AG04450 (cell line): ENCODE results near the gene RAPGEF5. TPM values are rescaled to one million over a fixed set of nuclear protein-coding genes. Genes with fewer than 3 reads are reported as not detected.

Experiments
- CTCF ChIA-PET: fragments of 300-600, 350-600 bp; formaldehyde crosslinking; extraction: SDS; loops from one replicate; lab custom pipeline; 2022; ENCODE audit warnings: antibody characterized with exemption, inconsistent platforms; lab: Charles Lee
- POLR2A ChIA-PET: fragments of 350-600 bp; formaldehyde crosslinking; extraction: SDS; loops from one replicate; lab custom pipeline; 2021; ENCODE audit warnings: antibody characterized with exemption, inconsistent platforms; lab: Yijun Ruan, JAX
- DNase-seq: peaks from one replicate; pipeline ENCODE4 v3.0.0-alpha.2; 2011; ENCODE audit warnings: low read depth, low spot score
- H3K27ac ChIP-seq: one replicate; pipeline ENCODE4 v1.5.1; 2012; ENCODE audit warnings: low read depth, low read length, control low read depth
- H3K27me3 ChIP-seq: one replicate; pipeline ENCODE4 v1.6.0; 2012; ENCODE audit warnings: low read length; ENCODE audit not compliant: control insufficient read depth, insufficient read depth
- H3K4me3 ChIP-seq: 2 replicates; pipeline ENCODE4 v1.5.1; 2011; ENCODE audit warnings: mild to moderate bottlenecking, low read depth, low read length, control low read depth
- H3K9me3 ChIP-seq: 2 replicates; pipeline ENCODE4 v1.5.1; 2012; ENCODE audit warnings: low read length; ENCODE audit not compliant: control insufficient read depth, insufficient read depth
- CTCF ChIP-seq: IDR thresholded peaks from 2 replicates; pipeline ENCODE4 v1.5.1; 2011; ENCODE audit warnings: low read depth, low read length, control low read depth, inconsistent platforms
- polyA plus RNA-seq: library from polyadenylated mRNA; depleted of rRNA; stranded (reverse); fragments of >200 nt; gene quantifications from 2 replicates; pipeline ENCODE4 v1.2.3, GENCODE V29; 2011

Gene RAPGEF5
- polyA plus RNA-seq, 1 experiment: 0.16 TPM

DNA sequence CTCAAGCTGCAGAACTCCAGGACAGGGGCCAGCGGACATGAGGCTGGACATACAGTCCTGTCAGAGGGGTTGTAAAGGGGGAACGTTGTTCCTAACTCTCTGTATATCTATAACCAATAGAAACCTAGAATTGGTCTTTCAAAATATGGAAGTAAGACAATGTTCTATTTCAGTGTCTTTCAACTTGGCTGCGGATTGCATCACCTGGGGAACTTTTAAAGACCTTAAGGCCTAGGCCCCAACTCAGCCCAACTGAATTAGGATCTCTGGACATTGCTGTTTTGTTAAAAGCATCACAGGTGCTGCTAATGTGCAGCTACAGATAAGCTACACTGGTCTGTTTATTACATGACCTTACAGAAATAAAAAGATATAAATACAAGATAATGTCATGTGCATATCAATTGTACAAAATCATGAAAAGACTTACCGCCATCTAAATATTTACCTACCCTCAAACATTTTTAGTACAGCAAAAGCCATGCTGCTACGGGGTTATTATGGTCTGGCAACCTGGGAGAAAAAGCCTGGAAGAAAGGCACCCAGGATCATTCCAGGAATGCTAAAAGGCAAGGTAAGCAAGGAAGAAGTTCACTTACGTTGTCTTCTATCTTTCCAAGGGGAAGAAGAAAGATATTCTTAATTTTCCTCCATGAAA lies 169.1 kb downstream of the RAPGEF5 start:
- Histone ChIP-seq H3K9me3 (no peaks in the 10 kb centered on the region), H3K4me3 (no peak overlapping the region), H3K27ac (no peak overlapping the region), H3K27me3 (peaks cover 2% of the 10 kb centered on the region)
- POLR2A ChIA-PET: no interaction called here
- no peak for TF ChIP-seq CTCF
- CTCF ChIA-PET: no interaction called here
- DNase-seq: no peak

DNA sequence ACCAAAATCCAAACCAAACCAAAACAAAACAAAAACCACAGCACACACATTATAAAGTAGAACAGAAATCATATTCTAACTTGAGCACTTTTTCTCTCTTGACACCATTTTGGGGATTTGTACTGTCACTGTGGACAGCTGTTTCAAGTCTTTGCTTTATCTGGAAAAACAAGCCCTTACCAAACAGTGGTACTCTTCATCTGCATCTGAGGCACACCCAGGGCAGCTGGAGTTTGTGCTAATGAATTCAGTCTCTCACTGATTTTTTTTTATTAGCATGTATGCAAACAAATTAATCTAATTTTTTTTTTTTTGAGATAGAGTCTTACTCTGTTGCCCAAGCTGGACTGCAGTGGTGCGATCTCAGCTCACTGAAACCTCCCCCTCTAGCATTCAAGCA lies 171.4 kb downstream of the RAPGEF5 start:
- H3K4me3 ChIP-seq: no peak overlapping the region
- CTCF ChIA-PET: interaction anchor here (1.8 kb wide), 1 partner anchor 76 kb away, joined by 7 read pairs; no protein-coding TSS in a partner anchor
- no peak for DNase-seq
- peaks cover 2% of the 10 kb centered on the region for H3K27me3 ChIP-seq
- no peak for TF ChIP-seq CTCF
- no peaks in the 10 kb centered on the region for H3K9me3 ChIP-seq
- no peak overlapping the region for H3K27ac ChIP-seq
- POLR2A ChIA-PET: no interaction called here

- Histone ChIP-seq H3K4me3 (no peak overlapping the region), H3K9me3 (no peaks in the 10 kb centered on the region), H3K27me3 (peaks cover 2% of the 10 kb centered on the region), H3K27ac (no peak overlapping the region)
- no peak for TF ChIP-seq CTCF
- ChIA-PET POLR2A (no interaction called here), CTCF (interaction anchor here (1.8 kb wide), 1 partner anchor 75 kb away, joined by 7 read pairs; no protein-coding TSS in a partner anchor)
- no peak for DNase-seq
These were observed 172.3 kb downstream of the RAPGEF5 start for GRCh38 chr7:22184549-22185199.

GRCh38 chr7:22183522-22184280 lies 173.3 kb downstream of the RAPGEF5 start:
- POLR2A ChIA-PET: no interaction called here
- no peak for DNase-seq
- TF ChIP-seq CTCF: no peak
- H3K4me3 ChIP-seq: no peak overlapping the region
- peaks cover 2% of the 10 kb centered on the region for H3K27me3 ChIP-seq
- no peaks in the 10 kb centered on the region for H3K9me3 ChIP-seq
- CTCF ChIA-PET: no interaction called here
- no peak overlapping the region for H3K27ac ChIP-seq
